HG02588 (cell line): ENCODE data around the gene RAB7A.

ENCODE experiments used
- ATAC-seq: cut with Tn5 transposase; IDR thresholded peaks from one replicate; pipeline ENCODE4 v1.9.1; 2021; ENCODE audit warnings: mild to moderate bottlenecking, moderate library complexity; ENCODE audit not compliant: unreplicated experiment

Gene RAB7A

DNA sequence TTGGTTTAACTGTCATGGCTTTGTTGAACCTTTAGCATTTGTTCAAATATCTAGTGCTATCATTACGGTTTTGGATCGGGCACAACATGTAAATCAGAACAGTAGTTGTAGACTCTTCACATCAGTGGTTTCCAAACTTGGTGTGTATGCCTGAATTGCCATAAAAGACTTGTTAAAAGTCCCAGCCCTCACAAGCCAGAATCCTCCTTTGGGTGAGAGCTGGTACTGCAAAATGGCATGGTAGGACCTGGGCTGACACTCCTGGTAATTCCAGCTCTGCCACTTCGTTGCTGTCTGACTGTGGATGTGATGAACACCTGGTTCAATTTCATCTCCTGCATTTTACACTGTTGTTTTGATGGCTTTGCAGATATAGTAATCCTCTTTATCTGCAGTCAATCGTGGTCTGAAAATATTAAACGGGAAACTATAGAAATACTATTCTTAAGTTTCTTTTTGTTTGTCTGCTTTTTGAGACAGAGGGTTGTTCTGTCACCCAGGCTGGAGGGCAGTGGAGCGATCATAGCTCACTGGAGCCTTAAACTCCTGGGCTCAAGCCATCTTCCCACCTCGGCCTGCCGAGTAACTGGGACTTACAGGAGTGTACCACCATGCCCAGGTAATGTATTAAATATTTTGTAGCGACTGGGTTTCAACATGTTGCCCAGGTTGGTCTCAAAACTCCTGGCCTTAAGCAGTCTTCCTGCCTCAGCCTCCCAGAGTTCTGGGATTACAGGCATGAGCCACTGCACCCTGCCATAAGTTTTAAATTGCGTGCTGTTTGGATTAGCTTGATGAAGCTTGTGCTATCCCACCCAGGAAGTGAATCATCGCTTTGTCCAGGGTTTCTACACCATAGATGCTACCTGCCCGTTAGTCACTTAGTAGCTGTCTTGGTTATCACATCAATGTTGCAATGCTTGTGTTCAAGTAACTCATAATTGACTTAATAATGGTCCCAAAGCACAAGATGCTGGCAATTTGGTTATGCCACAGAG, 61.6 kb downstream of the RAB7A start:
- ATAC-seq, result no peak

DNA sequence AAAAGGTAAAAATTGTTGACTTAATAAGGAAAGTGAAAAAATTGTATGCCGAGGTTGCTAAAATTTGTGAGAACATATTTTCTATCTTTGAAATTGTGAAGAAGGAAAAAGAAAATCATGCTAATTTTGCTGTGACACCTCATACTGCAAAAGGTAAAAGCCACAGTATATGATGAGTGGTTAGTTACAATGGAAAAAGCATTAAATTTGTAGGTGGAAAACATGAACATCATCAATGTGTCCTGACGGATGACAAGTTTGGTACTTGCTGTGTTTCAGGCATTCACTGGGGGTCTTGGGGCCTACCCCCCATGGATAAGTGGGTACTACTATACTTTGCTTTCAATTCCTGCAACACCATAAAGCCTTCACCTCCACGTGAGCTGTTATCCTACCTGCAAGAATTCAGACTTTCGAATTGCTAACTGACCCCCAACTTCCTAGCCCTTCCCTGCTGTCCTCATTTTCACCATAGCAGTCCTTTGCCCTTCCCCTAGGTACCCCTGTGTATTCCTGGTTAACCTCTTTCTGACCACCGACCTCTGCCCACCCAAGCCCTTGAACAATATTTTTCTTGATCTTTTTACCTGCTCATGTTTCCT, 62.4 kb downstream of the RAB7A start:
- ATAC-seq, result no peak

GRCh38 chr3:128794067-128794768, 68.2 kb downstream of the RAB7A start:
- ATAC-seq, result no peak

GRCh38 chr3:128794770-128795649, 69.0 kb downstream of the RAB7A start:
- peak; percentile 80 for ATAC-seq

- no peak for ATAC-seq
Observed at GRCh38 chr3:128799653-128800052, 73.7 kb downstream of the RAB7A start.

DNA sequence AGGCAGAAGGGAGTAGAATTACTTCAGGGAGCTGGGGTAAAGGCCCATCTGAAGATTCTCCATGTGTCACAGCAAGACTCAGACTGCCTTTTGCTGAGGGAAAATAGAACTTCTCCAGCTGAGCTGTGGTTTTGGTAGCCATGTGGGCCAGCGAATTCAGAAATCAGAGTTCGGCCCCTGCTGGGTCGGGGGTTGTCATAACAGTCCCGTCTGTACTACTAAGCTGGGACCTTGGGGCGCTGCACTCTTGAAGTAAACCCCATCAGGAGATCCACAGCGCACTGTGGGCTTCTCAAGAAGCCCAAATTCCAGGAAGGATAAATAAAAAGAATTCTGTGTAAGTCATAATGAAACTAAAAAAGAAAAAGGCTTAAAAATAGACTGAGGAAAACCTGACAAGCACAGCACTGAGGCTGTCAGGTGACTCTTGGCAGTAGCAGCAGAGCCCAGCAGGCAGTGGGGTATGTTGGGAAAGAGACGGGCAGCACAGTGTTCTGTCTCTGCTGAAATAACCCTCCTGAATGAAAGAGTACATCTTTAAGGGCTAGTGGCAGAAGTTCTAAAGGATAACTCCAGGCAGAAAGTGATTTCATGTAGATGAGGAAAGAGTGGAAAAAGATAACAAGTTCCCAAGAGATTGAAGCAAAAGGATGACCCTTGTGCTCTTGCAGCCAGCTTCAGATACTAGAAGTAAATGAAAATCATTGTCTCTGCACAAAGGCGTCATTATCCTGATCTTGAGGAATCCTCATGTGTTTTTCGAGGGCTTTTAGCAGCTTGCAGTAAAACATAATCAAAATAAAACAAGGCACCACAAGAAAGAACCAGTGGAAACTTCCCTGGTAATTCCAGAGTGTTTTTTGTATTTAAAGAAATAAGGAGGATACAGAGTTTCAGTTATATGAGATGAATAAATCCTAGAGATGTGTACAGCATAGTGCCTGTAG, 74.5 kb downstream of the RAB7A start:
- no peak for ATAC-seq

DNA sequence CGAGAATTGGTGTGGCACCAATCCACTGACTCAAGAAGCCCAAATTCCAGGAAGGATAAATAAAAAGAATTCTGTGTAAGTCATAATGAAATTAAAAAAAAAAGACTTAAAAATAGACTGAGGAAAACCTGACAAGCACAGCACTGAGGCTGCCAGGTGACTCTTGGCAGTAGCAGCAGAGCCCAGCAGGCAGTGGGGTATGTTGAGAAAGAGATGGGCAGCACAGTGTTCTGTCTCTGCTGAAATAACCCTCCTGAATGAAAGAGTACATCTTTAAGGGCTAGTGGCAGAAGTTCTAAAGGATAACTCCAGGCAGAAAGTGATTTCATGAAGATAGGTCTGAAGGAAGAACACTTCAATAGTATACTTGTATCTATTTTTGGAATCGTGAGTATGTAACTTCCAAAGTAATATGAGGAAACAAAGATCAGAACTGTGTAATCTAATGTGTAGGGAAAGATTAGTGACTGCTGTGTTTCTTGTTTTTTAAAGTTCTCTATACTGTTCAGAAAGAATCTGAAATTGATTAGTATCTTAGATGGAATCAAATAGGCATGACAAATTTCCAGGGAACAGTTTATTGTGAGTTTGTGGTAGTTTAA, 75.9 kb downstream of the RAB7A start:
- no peak for ATAC-seq

- ATAC-seq, result no peak
Observed at GRCh38 chr3:128803307-128803706, 77.3 kb downstream of the RAB7A start.

DNA sequence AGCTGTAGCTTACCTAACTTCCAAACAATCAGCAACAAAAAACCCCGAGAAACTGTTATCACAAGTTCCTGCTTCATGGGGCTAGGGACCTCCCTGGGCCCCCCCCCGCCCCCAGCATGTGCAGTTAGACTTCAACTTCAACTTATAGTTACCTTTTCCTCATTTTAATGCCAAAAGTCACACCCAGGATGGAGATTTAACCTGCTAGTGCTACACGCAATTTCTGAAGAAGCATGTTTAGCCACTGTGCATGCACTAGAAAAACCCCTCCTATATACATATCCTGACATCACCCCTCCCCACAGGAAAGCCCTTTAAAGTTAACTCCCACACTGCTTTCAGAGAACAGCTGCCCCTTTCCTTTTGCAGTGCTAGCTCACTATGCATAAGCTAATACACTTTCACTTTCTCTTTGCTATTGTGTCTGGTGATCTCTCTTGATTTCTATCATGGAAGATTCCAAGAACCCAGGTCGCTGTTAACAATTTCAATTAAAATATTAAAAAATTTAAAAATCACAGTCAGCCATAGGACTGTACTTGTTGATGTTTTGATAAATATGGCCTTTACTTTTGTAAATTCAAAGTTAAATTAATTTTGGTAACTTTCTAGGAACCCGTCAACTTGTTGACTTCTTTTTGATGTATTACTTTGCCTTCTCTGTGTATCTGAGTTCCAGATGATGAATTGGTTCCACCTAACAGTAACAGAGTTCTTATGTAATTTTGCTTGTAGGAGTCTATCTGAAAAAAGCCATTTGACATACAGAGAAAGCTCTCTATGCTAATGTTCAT, 78.2 kb downstream of the RAB7A start:
- peak; percentile 87 for ATAC-seq

DNA sequence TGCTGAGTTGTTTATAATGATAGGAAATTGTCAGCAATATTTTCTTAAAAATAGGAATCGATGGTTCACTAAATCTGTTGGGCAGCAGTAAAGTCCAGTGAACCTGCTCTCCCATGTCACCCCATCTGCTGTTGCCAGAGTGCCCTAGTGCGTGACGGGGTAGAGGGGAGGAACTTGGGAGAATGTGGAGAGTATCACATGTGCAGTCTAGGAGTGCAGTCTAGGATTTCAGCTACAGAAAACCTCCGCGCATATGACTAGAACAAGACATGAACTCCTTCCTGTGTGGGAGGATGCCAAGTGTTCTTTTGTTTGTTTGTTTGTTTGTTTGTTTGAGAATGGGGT, 78.8 kb downstream of the RAB7A start:
- ATAC-seq, result no peak

DNA sequence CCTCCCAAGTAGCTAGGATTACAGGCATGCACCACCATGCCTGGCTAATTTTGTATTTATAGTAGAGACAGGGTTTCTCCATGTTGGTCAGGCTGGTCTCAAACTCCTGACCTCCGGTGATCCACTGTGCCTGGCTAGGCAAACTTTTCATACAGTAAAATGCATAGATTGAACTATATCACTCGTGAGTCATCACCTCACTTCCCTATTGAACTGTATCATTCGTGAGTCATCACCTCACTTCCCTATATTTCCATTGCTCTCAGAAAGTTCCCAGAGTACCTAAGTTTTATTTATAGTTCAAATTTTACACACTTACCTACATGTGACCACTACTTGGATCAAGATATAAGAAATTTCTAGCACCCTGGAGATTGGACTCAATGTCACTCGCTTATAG, 79.8 kb downstream of the RAB7A start:
- ATAC-seq, result no peak

- ATAC-seq, result no peak
Observed at GRCh38 chr3:128806588-128806987, 80.6 kb downstream of the RAB7A start.

DNA sequence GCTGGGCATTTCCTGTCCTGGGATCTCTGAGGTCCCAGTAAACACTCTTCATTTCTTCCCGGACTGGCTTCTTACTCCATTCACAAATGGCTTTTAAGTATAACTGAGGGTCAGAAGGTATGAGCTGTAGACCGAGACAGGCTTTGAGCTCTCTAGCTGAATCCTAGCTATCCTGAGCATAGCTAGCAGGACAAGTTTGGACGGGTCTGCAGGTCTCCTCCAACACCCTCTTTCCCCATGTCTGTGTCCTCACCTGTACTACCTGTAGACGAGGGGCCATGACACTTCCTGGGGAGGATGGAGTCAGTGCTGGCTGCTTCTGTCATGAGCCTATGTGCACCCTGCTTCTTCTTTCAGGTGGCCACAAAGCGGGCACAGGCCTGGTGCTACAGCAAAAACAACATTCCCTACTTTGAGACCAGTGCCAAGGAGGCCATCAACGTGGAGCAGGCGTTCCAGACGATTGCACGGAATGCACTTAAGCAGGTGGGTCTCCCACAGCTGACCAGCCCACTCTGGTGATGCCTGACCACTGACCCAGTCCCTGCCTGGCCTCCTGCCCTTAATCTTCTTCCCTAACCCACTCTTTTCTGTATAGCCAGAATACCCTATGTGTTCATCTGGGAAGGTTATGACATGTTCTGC, 81.3 kb downstream of the RAB7A start:
- no peak for ATAC-seq

DNA sequence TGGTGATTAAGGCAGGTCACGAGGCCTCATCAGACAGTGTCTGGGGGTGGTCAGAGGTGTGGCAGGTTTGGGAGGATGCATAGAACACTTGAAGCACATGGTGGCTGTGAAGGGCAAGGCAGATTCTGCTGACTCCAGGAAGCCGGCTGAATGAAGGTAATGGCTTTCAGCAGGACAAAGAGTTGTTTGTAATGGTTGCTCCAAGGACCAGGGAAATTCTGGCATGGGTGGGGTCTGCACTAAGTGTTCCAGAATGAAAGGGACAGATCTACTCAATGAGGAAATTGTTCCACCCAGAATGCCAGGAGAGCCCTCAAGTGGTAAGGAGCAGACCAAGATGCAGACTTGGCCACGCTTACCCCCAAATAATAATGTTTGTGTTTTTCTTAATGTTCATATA, 82.7 kb downstream of the RAB7A start:
- ATAC-seq, result no peak

GRCh38 chr3:128813097-128813496, 87.1 kb downstream of the RAB7A start:
- ATAC-seq, result no peak

GRCh38 chr3:128814060-128814459, 88.1 kb downstream of the RAB7A start:
- no peak for ATAC-seq

- no peak for ATAC-seq
Observed at GRCh38 chr3:128814519-128815317, 88.7 kb downstream of the RAB7A start.
